ENCODE measurements around the gene KRT17. TPM values are rescaled to one million over a fixed set of nuclear protein-coding genes. Genes with fewer than 3 reads are reported as not detected.

The KRT17 gene
- total RNA-seq, 1 donor from 2014 or later: 0.46 TPM

- H3K27me3 Mint-ChIP-seq: no peaks in the 10 kb centered on the region
- H3K27ac Mint-ChIP-seq: no peak overlapping the region
- H3K4me3 Mint-ChIP-seq (ENCODE audit: low read depth): no peak overlapping the region
- no peak for TF ChIP-seq CTCF (IDR thresholded peaks at IDR 0.05; ENCODE audit: unreplicated experiment)
- H3K9me3 Mint-ChIP-seq (ENCODE audit: low read depth): no peaks in the 10 kb centered on the region
- no peak for DNase-seq (ENCODE audit: low spot score, unreplicated experiment)
- no peaks in the 10 kb centered on the region for H3K36me3 Mint-ChIP-seq (ENCODE audit: insufficient read depth)
- peaks cover 1% of the 10 kb centered on the region for H3K4me1 Mint-ChIP-seq (ENCODE audit: low read depth)
Measured at GRCh38 chr17:41633556-41634199, 9.3 kb upstream of the KRT17 start.

- no peak for TF ChIP-seq CTCF (IDR thresholded peaks at IDR 0.05; ENCODE audit: unreplicated experiment)
Measured at GRCh38 chr17:41632482-41633105, 8.2 kb upstream of the KRT17 start.

GRCh38 chr17:41631898-41632285 lies 7.5 kb upstream of the KRT17 start:
- no peaks in the 10 kb centered on the region for H3K36me3 Mint-ChIP-seq (ENCODE audit: insufficient read depth)
- DNase-seq (ENCODE audit: low spot score, unreplicated experiment): no peak
- H3K4me3 Mint-ChIP-seq (ENCODE audit: low read depth): no peak overlapping the region
- no peaks in the 10 kb centered on the region for H3K9me3 Mint-ChIP-seq (ENCODE audit: low read depth)
- peaks cover 1% of the 10 kb centered on the region for H3K4me1 Mint-ChIP-seq (ENCODE audit: low read depth)
- H3K27me3 Mint-ChIP-seq: peaks cover 9% of the 10 kb centered on the region
- no peak for TF ChIP-seq CTCF (IDR thresholded peaks at IDR 0.05; ENCODE audit: unreplicated experiment)
- no peak overlapping the region for H3K27ac Mint-ChIP-seq

More at GRCh38 chr17:41632482-41633105, 8.2 kb upstream of the KRT17 start:
- no peaks in the 10 kb centered on the region for H3K9me3 Mint-ChIP-seq (ENCODE audit: low read depth)
- peaks cover 1% of the 10 kb centered on the region for H3K4me1 Mint-ChIP-seq (ENCODE audit: low read depth)
- DNase-seq (ENCODE audit: low spot score, unreplicated experiment): no peak
- no peak overlapping the region for H3K27ac Mint-ChIP-seq
- no peak overlapping the region for H3K4me3 Mint-ChIP-seq (ENCODE audit: low read depth)
- peaks cover 2% of the 10 kb centered on the region for H3K27me3 Mint-ChIP-seq
- no peaks in the 10 kb centered on the region for H3K36me3 Mint-ChIP-seq (ENCODE audit: insufficient read depth)

- no peak for DNase-seq (ENCODE audit: low spot score, unreplicated experiment)
- Mint-ChIP-seq H3K27ac (no peak overlapping the region), H3K27me3 (peaks cover 10% of the 10 kb centered on the region), H3K4me1 (ENCODE audit: low read depth) (peaks cover 1% of the 10 kb centered on the region), H3K36me3 (ENCODE audit: insufficient read depth) (no peaks in the 10 kb centered on the region), H3K4me3 (ENCODE audit: low read depth) (no peak overlapping the region), H3K9me3 (ENCODE audit: low read depth) (no peaks in the 10 kb centered on the region)
- no peak for TF ChIP-seq CTCF (IDR thresholded peaks at IDR 0.05; ENCODE audit: unreplicated experiment)
Measured at GRCh38 chr17:41631025-41631897, 6.9 kb upstream of the KRT17 start.

All from progenitor cell of endocrine pancreas (in vitro differentiated cells).